HG03571 (cell line): ENCODE measurements around the gene CCDC93.
"Not testable (repeated sequence)": the region's sequence is repeated elsewhere in the genome, so short reads cannot be mapped to it uniquely, and the experiment has no call there.

Source experiments
- ATAC-seq: cut with Tn5 transposase; IDR thresholded peaks from one replicate; pipeline ENCODE4 v1.9.1; 2021; ENCODE audit not compliant: unreplicated experiment

Gene CCDC93

DNA sequence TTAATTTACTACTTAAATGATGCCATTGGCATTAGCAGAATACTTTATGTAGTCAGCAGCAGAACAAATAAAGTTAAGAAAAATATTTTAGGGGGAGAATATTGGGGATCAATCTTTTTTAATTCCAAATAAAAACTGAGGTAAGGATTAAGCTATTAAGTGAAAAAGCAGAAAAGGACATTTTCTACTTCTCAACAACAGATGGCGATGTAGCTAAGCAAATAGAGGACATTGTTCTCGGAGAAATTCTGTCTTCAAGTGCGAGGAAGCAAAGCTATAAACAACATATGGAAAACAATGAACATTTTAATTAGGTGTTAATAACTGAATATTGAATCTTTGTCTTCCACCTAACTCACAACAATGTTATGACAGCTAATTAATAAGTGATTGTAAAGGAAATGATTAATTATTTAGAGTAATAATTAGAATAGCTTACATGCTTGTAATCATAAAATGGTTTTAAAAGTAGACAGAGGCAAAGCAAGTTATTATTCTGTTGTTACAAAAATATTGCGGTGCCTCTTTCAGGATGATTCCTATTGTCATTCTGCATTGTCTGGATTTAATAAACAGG is 32.9 kb upstream of the CCDC93 start:
- ATAC-seq: no peak

DNA sequence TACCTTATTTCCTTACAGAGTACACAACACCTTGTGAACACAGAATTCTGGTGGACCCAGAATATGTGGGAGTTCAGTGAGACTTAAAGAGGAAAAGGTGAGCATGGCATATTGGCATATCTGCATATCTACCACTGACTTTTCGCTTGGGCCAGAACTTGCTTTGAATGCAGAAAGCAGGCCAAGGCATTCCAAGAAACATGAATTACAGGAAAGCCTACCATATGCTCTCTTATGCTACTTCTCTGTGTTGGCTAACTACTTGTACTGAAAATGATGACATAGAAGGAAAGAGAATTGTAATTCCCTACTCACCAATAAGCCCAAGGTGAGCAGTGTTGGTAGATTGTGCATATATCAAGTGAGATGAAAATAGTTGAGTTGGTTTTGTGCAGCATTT is 31.4 kb upstream of the CCDC93 start:
- no peak for ATAC-seq

DNA sequence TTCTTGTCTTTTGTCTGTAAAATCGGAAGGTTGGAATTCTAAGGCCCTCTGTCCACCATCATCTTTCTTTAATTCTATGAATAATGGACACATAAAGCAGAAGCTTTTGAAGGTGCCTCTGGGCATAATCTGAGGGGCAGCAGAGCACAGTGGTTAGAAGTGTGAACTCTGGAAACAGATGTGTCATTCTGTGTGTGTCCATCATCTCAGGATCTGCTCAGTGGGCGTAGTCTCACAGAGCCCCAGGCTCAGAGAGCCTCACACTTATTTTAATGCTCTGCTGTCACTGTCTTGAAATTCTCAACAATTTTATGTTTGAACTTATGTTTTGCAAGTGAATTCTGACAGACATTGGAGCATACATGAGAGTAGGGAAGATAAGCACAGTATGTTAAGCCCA is 31.0 kb upstream of the CCDC93 start:
- no peak for ATAC-seq

DNA sequence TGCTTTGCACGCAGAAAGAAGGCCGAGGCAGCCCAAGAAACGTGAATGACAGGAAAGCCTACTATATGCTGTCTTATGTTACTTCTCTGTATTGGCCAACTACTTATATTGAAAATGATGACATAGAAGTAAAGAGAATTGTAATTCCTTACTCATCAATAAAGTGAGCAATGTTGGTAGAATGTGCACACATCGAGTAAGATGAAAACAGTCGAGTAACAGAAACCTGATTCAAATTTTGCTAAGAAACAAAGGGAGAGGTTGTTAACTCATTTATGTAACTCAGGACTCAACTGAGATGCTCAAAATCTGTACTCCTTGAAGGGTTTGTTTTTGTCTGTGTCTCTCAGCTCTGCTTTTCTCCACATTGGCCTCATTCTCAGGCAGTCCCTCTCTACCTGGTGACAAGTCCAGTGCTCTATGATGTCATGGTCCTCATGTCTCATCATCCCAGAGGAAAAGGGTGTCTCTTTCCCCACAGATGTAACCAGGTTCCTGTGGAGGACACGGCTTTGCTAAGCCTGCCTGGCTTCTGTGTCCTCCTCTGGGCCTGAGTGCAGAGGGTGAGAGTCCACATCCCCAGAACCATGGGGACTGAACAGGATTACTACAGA is 30.3 kb upstream of the CCDC93 start:
- no peak for ATAC-seq

DNA sequence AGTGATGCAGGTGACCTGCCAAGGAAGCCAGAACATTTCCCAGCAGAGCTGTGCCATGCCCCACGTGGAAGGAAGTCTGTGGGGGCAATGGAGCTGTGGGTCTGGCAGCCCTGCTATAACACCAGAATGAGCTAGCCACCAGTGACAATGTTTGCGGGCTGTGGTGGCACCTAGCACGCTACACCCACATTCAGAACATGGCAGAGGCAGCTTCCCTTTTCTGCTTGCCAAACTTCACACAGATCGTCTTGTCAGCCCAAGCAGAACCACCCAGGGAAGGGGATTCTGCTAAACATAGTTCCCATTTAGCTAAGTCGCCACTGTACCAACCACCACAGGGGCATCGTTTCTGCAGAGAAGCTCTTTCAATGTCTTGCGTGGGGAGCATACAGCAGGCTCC is 27.0 kb upstream of the CCDC93 start:
- no peak for ATAC-seq

DNA sequence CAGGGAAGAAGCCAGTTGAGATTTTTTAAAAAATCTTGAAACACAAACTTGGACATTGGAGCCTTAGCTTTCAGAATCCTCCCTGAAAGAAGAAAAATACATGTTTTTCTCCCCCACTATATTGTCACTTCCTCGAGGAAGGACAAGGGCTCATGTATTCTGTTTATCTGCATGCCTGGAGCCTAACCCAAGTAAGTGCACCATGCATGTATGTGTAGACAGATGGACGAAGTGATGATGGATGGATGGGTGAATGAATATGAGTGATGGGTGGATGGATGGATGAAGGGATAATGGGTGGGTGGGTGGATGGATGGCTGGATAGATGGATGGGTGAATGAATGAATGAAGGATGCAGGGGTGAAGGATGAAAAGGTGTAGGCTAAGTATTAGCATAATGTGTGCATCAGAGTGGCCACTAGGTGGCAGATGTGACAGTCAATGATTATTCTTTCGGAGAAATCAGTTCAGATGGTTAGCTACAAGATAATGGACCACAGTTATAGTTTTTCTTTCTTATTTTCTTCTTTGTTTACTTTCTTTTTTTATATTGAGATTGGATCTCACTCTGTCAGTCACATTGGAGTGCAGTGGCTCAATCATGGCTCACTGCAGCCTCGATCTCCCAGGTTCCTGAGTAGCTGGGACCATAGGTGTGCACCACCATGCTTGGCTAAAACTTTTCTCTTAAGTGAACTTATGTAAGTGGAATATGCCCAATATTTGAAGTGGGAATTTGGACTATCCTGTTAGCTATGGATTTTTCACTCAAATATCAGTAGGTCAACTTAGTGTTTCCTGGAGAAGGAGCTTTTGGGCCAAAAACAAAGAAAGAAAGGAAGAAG is 18.5 kb upstream of the CCDC93 start:
- peak; percentile 90 for ATAC-seq

DNA sequence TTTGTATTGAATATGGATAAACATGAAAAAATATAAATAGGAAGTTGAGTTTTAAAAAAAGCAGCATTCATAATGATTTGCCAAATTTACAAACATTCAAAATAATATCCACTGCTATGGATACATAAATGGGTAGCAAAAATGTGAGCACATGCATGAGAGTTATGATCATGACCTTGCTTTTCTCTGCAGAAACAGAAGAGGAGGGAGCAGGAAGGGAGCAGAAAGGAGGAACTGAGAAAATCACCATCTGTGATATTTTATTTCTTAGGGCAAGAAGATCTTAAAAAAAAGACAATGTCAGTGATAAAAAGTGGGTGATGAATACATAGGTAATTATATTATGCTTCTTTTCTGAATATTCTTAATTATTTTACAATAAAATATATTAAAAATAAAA is 17.7 kb upstream of the CCDC93 start:
- ATAC-seq: no peak

DNA sequence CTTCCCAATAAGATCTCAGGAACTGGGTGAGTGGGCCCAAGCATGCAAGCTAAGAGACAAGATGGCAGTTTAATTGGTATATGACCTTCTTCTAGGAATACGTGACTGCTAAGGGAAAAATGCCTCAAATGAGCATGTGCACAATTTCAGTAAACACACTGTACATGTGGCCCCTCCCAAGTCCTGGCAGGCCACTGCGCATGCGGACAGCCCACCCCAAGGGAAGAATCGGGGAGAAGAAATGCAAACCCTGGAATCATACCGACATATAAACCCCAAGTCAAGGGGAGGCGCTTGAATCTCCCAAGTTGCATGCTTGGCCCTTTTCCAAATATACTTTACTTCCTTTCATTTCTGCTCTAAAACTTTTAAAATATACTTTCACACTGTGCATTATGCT is 15.2 kb upstream of the CCDC93 start:
- ATAC-seq: no peak

DNA sequence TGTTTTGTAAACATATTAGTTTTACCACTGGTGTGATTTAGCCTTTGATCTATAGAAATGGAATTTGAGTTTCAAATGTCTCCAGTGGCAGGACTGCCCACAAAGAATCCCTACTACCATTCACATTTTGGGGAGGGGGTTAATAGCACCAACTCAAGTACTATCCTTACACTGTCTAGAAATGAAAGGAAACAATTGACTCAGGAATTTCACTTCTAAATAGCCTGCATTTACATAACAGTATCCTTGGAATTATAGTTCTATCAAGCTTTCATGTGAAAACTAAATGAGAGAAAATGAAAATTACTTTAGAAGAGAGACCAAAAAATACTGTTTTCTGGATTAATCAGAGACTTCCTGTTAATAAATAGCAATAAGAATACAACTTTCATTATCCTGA is 7.5 kb upstream of the CCDC93 start:
- ATAC-seq: no peak

DNA sequence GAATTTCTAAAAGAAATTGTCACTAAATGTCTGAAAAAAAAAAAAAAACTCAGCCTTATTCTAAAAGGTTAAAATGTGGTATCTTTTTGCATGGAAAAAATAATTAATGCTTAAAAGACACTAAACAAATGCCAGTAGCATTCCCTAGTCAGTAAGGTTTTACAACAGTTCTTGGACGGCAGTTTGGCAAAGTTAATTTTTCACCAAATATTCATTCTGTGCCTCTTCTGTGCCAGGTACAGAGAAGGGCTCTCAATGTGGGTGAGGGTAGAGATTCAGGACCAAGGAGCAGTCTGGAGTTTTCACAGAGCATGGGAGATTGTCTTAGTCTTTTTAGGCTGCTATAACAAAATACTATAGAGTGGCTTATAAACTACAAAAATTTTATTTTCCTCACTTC is 6.0 kb upstream of the CCDC93 start:
- no peak for ATAC-seq

DNA sequence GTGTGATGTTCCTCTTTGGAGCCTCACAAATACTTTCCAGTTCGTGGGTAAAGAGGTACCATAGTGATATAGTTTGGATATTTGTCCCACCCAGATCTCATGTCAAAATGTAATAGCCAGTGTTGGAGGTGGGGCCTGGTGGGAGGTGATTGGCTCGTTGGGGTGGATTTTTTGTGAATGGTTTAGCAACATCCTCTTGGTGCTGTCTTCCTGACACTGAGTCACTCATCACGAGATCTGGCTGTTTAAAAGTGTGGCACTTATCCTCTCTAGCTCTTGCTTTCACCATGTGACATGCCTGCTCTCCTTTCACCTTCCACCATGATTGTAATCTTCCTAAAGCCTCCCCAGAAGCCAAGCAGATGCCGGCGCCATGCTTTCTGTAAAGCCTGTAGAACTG is 3.0 kb upstream of the CCDC93 start:
- ATAC-seq: no peak

DNA sequence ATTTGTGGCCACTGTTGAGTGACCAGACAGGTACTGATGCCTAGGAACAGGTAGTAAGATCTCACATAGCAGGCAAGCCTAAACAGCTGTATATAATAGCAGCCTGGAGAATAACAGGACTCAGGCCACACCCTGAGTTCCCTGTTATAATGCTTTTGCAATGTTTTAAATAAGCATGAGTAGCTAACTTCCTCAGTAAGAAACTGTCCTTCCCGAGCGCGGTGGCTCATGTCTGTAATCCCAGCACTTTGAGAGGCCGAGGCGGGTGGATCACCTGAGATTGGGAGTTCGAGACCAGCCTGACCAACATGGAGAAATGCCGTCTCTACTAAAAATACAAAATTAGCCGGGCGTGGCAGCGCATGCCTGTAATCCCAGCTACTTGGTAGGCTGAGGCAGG is 1.9 kb upstream of the CCDC93 start:
- ATAC-seq: not testable (repeated sequence)

DNA sequence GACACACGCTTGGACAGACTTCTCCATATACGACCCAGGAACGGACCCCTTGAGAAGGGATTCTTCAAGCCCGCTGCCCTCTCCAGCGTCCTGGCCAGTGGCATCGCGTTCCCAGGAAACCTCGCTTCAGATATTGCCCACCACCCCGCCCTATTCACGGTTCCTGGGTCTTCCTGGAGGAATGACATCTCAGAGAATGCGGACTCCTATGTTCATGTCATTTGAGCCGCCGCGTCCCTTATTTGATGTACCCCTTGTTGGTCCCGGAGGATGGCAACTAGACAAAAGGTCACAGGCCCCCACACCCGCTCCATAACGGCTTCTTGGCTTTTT is 588 bp upstream of the CCDC93 start:
- no peak for ATAC-seq

DNA sequence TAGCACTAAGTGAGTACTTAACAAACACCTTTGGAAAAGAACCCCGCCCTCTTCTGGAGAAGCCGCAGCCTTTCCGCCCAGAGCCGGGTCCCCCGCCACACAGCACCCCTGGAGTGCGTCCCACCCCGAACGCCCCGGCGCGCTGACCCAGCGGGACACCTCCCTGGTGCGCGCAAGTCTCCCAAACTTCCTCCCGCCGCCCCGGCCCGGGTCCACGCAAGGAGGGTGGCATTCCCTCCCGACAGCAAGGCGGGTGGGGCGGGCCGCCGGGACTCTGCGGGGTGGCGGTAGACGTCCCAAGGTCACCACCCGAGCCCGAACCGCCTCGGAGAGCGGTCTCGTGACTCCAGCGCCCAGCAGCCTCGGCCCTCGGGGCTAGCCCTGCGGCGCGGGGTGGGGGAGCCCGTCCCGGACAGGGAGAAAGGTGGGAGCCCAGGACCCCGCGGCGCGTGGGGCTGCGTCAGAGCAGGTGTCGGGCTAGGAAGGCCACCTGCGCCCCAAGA is 598 bp downstream of the CCDC93 start:
- ATAC-seq: peak; percentile 28

DNA sequence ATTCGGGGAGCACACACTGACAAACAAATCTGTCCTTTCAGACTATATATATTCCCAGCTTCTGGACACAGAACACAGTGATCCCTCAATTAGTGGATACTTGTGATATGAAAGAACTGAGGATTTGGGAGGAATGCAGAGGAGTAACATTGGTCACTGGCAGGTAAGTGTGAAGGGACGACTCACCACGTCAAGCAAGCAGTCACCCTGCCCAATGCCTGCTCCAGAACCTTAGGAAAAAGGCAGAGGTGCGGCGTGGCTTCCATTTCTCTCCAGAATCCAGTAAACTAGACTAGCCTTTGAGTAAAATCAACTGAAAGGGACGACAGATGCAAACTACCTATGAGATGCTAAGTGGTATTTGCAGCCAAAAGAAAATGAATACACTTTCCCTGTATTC is 1.1 kb downstream of the CCDC93 start:
- ATAC-seq: no peak

DNA sequence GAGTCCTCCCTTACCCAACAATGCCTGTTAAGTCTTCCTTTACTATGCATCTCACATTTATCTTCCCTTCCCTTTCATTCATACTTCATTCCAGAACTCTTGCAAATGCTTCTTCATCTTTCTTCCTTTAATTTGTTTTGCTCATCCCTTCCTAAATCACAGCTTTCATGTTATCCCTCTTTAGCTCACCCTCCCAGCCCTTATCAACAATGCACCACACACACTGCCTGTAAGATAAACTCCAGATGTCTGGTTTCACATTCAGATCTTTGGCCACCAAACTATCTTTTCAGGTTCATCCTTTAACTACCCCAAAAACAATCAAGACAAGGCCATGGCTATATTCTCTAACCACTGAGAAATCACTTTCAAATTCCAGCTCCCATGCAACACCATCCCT is 3.4 kb downstream of the CCDC93 start:
- ATAC-seq: no peak

DNA sequence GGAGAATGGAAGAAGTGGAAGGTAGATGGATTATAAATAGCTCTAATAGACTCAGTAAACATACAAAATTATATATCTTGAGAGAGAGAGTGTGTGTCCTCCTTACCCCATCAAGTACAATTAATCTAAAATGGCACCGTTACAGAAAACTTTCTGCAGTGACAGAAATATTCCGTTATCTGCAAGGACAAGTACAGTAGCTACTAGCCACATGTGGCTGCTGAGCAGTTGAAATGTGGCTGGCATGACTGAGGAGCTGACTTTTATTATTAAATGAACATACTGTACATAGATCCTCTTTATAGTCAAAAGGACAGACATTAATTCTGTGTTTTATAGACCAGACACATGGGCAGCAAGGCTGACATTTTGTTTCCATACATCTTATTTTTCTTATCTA is 7.0 kb downstream of the CCDC93 start:
- ATAC-seq: no peak

DNA sequence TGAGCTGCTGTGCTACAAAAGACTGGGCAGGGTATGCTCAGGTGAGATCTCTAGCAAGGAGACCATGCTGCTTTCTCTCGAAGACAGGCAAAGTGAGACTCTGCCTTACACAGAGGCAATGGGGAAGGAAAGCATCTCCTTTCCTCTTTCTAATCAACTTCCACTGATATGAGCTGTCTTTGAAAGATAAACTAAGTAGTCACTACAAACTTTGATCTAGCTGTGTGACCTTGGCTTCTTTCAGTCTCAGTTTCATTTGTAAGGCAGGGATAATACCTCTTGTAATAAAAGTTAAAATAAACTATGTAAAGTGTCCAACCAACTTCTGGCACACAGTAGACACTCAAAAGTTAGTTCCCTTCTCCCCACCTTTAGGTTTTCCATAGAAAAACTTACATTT is 7.5 kb downstream of the CCDC93 start:
- ATAC-seq: no peak

DNA sequence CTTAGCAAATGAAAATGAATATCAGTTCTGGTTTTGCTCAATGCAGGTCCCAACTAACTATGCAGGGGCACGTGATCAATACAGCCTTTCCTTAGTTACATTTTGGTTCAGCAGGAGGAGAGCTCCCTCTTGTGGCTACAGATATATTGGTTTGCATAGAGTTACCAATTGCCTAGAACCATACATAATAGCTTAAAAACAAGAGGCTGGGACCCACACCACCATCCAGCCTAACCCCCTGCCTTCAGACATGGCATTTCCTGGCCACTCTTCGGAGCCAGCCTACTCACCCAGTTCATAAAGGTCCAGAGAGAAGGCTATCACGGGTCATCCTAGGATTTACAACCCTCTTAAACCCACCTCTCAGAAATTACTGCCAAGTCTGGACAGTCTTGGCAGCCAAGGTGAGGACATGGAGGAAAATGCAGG is 10.5 kb downstream of the CCDC93 start:
- peak; percentile 99 for ATAC-seq

DNA sequence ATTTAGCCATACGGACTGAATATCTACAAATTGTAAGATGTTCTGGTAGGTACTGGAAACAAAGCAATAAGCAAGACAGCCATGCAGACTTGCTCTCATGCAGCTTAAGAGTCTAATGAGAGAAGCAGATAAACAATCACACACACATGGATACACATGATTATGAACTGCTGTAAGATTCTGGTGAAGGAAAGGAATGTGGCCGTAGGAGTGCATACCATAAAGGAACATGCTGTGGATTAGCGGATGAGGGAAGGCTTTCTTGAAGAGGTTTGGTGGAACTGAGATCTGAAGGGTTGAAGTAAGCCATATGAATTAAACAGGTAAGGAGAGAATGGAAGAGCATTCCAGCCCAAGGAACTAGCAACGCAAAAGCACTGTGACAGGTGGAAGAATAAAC is 13.8 kb downstream of the CCDC93 start:
- no peak for ATAC-seq

DNA sequence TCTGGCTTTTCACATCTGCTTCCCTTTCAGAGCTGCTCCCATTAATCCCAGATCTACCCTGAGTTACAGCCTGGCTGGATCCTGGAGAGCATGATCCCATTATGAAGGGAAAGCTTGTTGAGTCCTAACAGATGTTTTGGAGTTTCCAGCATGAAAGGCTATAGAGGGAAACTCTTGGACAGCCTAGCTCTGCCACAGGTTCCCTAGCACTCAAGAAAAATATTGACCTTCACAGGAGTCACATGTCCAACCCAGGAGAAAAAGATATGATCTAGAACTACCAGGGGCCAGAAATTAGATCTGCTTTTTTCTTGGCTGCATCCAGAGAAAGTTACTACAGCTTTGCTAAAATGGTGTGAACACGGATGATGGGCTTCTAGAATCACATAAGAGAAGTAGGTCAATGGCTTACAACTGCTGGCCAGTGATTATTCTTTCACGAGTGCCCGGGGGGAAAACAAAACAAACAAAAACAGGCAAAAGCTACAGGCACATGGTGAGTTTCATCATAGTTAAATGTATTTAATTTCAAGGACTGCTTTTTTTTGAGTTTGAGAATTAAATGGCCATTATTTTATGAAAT is 15.9 kb downstream of the CCDC93 start:
- no peak for ATAC-seq

DNA sequence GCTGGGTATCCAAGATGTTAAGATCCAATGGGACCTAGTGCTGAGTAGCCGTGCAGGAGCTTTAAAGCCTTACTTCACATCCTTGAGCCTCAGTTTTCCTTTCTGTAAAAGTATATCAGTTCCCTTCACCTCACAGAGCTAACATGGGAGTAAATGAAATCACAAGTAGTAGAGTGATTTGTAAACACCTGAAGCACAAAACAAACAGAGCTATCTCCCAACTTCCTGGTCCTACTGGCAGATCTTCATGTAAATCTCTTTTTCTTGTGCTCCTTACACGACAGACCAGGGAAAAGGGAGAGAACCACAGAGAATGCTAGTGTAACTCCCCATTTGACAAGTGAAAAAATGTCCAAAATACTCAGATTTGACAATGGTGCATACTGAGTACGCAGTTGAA is 17.3 kb downstream of the CCDC93 start:
- ATAC-seq: no peak
